IPS-18c (cell line): ENCODE results near the gene PHF23.
"Not testable (repeated sequence)": the region's sequence is repeated elsewhere in the genome, so short reads cannot be mapped to it uniquely, and the experiment has no call there.

ENCODE experiments used
- H3K4me3 ChIP-seq: 2 replicates; pipeline ENCODE4 v1.7.0; 2013; ENCODE audit warnings: low read depth, mild to moderate bottlenecking, low read length, moderate library complexity; ENCODE audit not compliant: insufficient read depth
- H3K9me3 ChIP-seq: one replicate; pipeline ENCODE4 v1.6.1; 2013; ENCODE audit warnings: mild to moderate bottlenecking, low read length, moderate library complexity; ENCODE audit not compliant: control insufficient read depth, insufficient read depth

The PHF23 gene

DNA sequence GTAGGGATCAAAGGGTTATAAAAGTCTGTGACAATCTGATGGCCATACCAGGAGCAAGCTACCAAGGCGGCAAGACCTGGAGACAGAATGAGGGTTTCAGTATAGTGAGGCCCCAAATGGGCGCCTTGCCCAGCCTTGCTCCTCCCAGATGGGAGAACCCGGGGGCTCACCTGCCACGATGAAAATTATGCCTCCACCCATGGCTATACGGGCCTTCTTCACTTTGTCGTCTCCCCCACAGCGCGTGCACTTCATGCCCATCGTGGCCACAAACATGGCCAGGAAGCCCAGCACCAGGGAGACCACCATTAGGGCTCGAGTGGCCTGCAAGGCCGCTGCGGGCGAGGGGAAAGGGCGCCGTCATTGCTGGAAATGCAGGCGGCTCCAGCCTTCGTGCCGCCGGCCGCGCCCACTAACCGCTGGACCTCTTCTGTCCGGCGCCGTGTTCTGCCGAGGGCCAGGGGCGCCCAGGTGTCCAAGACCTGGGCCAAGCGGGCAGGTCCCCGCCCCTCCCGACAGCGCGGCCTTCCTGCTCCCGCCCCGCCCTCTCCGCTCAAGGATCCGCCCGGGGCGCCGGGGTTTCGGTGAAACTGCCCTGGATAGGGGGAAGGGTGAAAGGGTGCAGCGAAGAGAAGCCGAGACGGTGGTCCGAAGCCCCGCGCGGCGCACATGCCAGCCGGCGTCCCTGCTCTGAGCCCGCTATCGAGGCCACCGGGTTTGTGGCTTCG lies 21.6 kb upstream of the PHF23 start:
- Histone ChIP-seq H3K9me3 (peaks cover 2% of the 10 kb centered on the region), H3K4me3 (peak overlapping the region; percentile 91)

DNA sequence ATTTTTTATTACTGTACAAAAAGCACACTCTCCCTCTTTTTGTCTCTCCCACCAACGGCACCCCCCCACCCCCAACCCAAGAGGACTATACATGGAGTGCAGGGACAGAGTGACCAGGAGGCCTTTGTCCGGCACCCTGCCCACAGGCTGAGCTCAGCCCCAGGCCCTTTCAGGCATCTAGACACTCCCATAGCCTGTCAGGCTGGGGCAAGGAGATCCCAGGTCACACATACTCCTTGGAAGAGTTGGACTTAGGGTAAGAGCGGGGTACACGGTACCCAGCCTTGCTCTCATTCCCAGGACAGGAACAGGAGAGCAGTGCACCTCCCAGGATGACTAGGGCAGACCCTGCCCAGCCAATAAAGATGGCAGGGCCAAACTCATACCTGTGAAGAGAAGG lies 20.9 kb upstream of the PHF23 start:
- peak overlapping the region; percentile 91 for H3K4me3 ChIP-seq
- H3K9me3 ChIP-seq = peaks cover 2% of the 10 kb centered on the region

DNA sequence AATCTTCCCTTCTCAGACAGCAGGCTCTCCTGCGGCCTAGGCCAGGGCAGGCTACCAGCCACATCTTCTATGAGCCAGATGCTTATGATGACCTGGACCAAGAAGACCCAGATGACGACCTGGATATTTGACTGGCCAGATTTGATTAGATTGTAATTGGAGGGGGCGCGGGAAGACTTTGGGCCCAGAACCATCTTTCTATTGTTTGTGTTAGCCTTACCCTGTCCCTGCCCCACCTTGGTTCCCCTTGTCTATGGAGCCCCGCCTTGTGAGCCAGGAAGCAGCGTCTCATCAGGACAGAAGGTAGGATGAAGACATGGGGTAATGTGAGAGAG lies 20.3 kb upstream of the PHF23 start:
- Histone ChIP-seq H3K4me3 (no peak overlapping the region), H3K9me3 (peaks cover 2% of the 10 kb centered on the region)

DNA sequence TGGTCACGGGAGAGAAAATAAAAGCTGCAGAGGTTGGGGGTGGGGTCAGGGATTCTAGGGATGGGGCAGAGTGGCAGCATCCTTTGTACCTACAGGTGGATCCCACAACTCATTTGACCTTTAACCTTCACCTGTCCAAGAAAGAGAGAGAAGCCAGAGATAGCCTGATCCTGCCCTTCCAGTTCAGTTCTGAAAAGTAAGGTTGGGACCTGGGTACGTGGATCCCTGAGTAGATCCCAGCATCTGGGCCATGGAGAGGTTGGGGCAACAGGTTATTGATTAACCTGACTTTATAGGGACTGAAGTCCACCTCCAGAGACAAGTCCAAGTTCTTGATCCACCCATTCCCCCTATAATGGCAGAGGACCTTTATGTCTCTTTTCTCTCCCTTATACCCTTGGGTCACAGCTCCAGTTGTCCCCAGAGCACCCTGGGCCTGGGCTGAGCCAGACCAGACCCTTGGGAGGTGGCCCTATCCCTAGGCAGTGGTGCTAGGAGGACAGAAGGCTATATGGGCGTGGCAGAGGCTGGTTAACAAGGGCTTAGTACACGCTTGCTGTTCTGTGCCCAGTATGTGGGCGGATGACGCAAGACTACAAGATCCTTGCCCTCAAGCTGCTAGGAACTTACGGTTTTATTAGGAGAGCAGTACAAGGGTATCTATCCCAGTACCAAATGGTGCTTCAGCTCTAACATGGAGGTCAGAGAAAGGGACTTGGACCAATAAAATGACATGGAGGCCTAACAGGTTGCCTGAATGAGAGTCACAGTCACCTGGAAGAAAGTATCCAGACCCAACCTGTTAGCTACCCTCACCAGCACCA lies 19.7 kb upstream of the PHF23 start:
- Histone ChIP-seq H3K4me3 (no peak overlapping the region), H3K9me3 (peaks cover 2% of the 10 kb centered on the region)

DNA sequence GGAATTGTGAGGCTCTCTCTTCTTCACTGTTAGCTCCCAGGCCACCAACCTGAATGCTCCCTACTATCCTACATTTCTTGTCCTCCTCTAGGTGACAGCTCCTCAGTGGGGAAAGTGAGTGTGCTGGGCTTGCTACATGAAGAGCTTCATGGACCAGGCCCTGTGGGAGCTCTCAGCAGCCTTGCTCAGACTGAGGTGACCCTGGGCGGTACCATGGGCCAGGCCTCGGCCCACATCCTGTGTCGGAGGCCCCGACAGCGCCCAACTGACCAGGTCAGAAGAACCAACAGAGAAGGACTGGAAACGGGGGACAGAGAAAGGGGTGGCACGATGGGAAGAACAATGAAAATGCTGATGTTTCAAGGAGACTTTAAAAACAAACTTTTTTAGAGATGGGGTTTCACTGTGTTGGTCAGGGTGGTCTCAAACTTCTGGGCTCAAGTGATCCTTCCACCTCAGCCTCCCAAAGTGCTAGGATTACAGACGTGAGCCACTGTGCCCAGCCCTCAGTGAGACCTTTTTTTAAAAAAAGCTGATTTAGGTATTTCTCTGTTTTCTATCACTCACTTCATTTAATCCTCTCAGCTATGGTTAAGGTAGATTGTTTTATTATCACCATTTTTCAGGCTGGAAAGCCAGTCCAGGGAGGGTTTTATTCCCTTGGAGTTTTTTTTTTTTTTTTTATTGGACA lies 17.7 kb upstream of the PHF23 start:
- H3K4me3 ChIP-seq = no peak overlapping the region
- no peaks in the 10 kb centered on the region for H3K9me3 ChIP-seq

DNA sequence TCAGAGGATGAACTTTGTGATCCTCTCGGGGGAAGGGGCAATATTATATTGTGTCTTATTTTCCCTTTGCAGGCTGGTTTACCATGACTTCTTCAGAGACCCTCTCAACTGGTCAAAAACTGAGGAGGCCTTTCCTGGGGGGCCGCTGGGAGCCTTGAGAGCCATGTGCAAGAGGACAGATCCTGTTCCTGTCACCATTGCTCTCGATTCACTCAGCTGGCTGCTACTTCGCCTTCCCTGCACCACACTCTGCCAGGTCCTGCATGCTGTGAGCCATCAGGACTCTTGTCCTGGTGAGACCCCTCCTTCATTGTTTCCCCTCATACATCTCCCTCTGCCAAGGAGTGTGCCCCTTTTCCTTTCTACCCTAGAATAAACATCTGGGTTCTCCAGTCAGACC lies 15.3 kb upstream of the PHF23 start:
- no peaks in the 10 kb centered on the region for H3K9me3 ChIP-seq
- no peak overlapping the region for H3K4me3 ChIP-seq

DNA sequence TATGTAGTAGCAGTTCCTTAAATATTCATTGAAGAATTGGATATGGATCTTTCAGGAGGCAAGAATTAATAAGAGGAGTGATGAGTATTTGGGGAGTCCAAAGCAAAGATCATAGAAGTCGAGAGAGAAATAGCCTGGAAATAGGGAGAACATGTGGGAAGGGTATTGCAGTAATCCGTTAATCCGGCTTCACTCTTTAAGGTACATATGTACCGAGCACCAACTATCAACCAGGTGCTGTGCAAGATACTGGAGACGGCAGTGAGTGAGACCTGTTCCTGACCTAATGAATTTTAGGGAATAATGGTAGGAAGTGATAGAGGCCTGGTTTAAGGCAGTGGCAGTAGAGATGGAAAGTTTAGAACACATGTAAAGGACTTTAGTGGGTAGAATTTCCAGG lies 13.8 kb upstream of the PHF23 start:
- Histone ChIP-seq H3K4me3 (peak overlapping the region; percentile 87; the same call in 1 of the 2 replicates), H3K9me3 (peaks cover 2% of the 10 kb centered on the region)

DNA sequence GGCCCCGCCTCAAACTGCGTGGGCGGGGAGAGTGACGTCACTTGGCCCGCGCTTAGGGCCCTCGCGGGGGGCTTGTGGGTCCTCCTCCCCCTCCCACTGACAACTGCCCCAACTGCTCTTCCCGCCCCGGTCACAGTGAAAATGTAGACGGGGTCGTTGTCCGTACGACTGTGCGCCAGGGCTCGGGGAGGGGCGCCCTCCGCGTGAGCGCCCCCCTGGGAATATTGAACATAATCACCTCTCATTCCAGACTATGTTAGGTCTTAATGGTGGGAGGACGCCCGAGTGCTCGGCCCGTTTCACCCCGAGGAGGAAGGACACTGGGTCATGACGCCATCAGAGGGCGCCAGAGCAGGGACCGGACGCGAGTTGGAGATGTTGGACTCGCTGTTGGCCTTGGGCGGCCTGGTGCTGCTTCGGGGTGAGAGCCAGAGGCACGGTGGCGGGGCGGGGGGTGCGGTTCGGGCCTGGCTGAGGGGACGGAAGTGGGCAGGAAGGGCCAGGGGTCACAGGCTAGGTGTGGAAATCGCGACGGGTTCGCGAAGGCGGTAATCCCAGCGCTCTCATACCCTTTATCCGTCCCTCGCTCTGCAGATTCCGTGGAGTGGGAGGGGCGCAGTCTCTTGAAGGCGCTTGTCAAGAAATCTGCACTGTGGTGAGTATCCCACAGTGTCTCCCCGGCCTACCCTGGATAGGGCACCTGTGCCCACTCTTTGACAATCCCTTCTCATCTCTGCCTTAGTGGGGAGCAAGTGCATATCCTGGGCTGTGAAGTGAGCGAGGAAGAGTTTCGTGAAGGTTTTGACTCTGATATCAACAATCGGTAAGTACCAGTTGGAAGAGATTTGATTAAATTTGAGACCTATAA lies 13.2 kb upstream of the PHF23 start, which contains the start of gene ELP5:
ELP5 (plus strand) TSS at position 40 of the 868 bp plus-strand sequence; CDS start at position 376, 336 bp downstream.
- Histone ChIP-seq H3K9me3 (peaks cover 2% of the 10 kb centered on the region), H3K4me3 (peak within 1 kb of the TSS; percentile 87)

DNA sequence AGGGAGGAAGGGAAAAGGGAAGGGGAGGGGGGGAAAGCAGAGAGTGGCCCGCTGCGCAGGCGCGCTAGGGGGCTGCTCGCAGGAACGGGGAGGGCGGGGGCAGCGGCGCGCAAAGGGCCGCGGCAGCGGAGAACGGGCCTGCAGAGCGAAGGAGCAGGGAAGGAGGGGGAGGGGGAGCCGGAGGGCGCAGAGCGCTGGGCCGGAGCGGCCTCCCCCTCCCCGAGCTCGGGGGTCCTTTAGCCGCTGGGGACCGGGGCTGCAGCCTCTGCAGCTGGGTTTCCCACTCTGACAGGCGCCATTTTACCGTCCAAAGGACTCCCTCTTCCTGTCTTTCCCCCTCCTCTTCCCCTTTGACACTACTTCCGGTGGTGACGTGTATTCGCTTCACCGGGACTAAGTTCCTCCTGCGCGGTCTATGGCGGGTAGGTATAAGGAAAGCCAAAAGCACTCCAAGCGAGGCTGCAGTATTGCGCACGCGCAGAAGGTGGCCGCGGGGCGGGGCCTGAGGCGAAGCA lies 12.5 kb upstream of the PHF23 start, which contains the start of gene CTDNEP1:
CTDNEP1 (minus strand) TSS at position 74 of the 515 bp plus-strand sequence. CDS start 438 bp downstream, outside the sequence.
- Histone ChIP-seq H3K4me3 (peak within 1 kb of the TSS; percentile 87), H3K9me3 (peaks cover 2% of the 10 kb centered on the region)

DNA sequence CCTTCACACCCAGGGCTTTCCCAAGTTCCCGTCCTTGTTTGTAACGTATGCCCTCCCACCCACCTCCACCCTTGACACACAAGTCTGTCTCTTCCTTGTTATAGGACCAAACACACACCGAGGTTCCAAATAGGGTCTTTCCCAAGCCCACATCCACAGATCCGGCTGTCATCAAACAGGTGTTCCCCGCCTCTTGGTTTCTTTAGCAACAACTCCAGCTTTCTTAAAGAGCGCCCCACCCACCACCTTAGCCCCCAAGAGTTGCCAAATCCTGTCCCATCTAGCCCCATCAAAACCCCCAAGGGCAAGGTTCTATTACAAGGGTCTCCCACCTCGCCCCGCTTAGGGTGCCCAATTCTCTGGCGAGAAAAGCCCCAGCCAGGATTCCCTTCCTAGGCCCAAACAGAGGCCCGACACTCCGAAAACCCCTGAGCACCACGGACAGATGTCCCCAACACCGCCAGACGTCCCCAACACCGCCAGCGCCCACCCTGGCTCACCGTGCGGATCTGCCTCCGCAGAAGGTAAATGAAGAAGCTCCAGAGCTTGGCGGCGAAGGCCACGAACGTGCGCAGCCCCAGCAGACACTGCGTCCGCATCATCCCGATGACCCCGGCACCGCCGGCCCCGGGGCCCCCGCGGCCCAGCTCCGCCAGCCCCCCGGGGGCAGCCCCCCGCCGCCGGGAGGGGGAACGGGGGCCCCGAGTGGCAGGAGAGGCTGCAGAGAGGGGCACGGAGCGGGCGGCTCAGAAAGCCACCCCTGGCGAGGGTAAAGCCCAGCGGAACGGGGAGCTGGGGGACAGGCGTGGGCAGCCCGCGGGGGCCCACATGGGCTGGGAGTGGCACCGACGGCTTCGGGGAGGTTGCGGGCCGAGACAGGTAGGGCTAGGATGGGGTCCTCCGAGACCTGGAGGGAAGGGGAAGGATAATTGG lies 11.7 kb upstream of the PHF23 start:
- H3K4me3 ChIP-seq = peak overlapping the region; percentile 87
- H3K9me3 ChIP-seq = peaks cover 2% of the 10 kb centered on the region

DNA sequence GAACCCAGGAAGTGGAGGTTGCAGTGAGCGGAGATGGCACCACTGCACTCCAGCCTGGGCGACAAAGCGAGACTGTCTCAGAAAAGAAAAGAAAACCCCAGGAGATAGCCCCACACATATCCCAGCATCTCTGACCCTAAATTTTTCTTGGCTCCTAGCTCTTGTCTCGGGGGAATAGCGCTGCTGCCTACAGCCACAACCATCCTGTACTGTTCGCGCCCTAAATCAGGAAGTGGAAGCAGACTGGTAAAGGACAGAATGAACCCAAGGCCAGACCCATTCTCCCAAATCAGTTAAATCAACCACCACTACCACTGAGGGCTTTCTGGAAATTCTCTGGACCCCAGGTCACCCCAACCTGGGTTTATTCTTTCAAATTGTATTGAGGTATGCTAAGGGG lies 10.6 kb upstream of the PHF23 start:
- peak overlapping the region; percentile 87; the same call in 1 of the 2 replicates for H3K4me3 ChIP-seq

DNA sequence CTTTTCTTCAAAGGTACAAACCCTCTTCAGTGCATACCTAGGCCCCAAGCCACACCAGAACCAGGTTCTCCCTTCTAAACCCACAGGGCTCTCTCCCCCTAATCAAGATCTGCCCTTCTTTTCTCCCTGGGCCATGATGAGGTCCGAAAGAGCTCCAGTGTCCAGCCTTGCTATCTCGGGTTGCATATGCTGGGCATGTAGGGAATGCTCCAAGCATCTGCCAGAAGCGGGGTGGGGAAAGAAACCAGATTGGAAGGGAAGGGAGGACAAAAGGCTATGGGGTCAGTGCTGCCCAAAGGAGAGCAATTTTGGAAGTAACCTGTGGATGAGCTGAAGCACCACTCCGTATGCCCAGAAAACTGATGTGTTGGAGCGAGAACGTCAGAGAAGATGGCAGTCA lies 10.0 kb upstream of the PHF23 start:
- Histone ChIP-seq H3K4me3 (no peak overlapping the region), H3K9me3 (peaks cover 2% of the 10 kb centered on the region)

More for the DNA sequence above, 10.6 kb upstream of the PHF23 start:
- peaks cover 2% of the 10 kb centered on the region for H3K9me3 ChIP-seq

DNA sequence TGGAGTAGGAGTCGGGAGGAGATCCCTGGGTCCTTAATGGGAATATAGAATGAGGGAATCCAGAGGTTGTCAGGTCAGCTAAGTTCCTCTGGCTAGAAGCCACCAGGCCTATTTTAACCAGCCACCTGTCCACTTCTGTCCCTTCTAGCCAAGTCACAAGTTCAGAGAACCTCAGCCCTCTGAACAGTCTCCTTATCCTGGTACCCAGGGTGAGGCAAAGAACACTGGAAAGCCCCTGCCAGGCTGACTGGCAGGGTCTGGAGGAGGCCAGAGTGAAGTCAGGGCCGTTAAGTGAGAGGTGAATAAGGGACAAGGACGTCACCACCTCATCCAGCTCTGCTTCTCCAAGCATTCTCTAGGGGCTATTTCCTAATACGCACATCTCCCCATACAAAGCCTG lies 9.5 kb upstream of the PHF23 start:
- H3K4me3 ChIP-seq = no peak overlapping the region
- H3K9me3 ChIP-seq = peaks cover 2% of the 10 kb centered on the region

DNA sequence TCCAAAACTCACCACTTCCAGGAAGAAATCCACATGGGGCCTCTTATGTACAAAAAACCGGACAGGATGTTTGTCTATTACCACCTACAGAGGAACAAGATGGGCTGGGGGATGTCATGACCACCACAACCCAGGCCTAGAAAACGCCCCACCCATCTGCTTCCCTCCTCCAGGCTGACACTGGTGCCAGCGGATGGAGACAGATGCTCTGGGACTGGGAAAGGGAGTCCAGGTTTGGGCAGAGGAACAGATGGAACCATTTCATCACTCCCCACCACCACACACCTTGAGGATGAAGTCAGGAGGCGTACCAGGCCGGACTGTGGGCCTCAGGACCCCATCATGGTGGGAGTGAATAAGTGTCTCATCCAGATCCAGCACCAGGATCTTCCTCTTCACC lies 7.5 kb upstream of the PHF23 start:
- Histone ChIP-seq H3K9me3 (peaks cover 2% of the 10 kb centered on the region), H3K4me3 (no peak overlapping the region)

DNA sequence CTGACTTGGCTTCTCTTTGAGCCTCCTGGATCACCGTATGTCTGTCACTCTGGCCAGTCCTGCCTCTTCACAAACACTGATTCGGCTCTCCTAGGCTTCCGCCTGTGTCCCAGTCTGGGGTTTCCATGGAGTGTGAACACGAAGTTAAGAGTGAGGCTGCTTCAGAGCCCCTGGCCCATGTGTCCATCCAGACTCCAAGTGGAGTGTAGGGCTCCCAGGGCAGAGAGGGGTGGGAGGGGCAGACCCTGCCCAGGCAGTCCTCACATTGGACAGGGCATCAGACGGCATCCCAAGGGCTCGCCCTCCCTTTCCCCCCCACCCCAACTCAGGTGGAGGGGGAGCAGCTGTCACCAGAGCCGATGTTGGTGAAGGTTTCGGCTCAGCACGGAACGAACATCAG lies 4.6 kb upstream of the PHF23 start:
- H3K4me3 ChIP-seq, H3K9me3 ChIP-seq: not testable (repeated sequence)

DNA sequence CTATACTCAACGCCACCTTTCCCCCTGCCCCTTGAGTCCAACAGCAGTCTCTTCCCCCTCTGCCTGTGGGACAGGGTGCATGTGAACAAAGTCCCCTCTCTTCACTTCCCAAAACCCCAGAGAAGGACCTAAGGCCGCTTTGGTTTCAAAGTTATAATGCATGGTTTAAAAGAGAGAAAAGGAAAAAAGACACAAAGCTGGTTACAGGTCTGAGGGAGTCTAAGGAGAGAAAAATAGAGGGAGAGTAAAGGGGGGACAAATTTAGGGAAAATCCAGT lies 4.1 kb upstream of the PHF23 start:
- peak overlapping the region; percentile 97; the same call in 1 of the 2 replicates for H3K4me3 ChIP-seq
- H3K9me3 ChIP-seq = no peaks in the 10 kb centered on the region
